Hematopoietic multipotent progenitor cell (in vitro differentiated cells): ENCODE measurements around the gene MCL1. TPM values are rescaled to one million over a fixed set of nuclear protein-coding genes. Genes with fewer than 3 reads are reported as not detected.

ENCODE experiments used
- DNase-seq, 3 donors: peaks; one replicate each; pipeline ENCODE4 v3.0.0-alpha.2; 2011 to 2015; ENCODE audit warnings: low read depth in 2 of 3, low spot score in 2 of 3
- total RNA-seq: library from RNA; depleted of rRNA; stranded (reverse); fragments of >200 nt; gene quantifications from one replicate; pipeline ENCODE4 v1.2.3, GENCODE V29; 2012

MCL1 gene
- total RNA-seq, 1 donor, result 395 TPM

- no peak for DNase-seq
Measured at GRCh38 chr1:150558761-150559655, 20.4 kb downstream of the MCL1 start.

GRCh38 chr1:150558303-150558704 is 21.1 kb downstream of the MCL1 start:
- no peak for DNase-seq

GRCh38 chr1:150557813-150558212 is 21.6 kb downstream of the MCL1 start:
- no peak for DNase-seq

GRCh38 chr1:150557065-150557600 is 22.3 kb downstream of the MCL1 start:
- DNase-seq, result no peak

- DNase-seq, result no peak
Measured at GRCh38 chr1:150555971-150556865, 23.2 kb downstream of the MCL1 start.

- DNase-seq, result no peak
Measured at GRCh38 chr1:150555198-150555970, 24.0 kb downstream of the MCL1 start.

GRCh38 chr1:150554086-150554452 is 25.3 kb downstream of the MCL1 start:
- DNase-seq, result no peak

GRCh38 chr1:150553392-150554085 is 25.9 kb downstream of the MCL1 start:
- DNase-seq, result no peak

GRCh38 chr1:150552911-150553289 is 26.5 kb downstream of the MCL1 start:
- DNase-seq, result no peak

- peak in 2 of 3 donors; percentile 87 to 88 for DNase-seq
Measured at GRCh38 chr1:150552128-150552910, 27.1 kb downstream of the MCL1 start.

GRCh38 chr1:150551784-150552127 is 27.7 kb downstream of the MCL1 start:
- DNase-seq, result no peak

- peak in 1 of 3 donors; percentile 46 for DNase-seq
Measured at GRCh38 chr1:150551051-150551783, 28.2 kb downstream of the MCL1 start.

- DNase-seq, result no peak
Measured at GRCh38 chr1:150550222-150551050, 29.0 kb downstream of the MCL1 start.

GRCh38 chr1:150549496-150550221 is 29.8 kb downstream of the MCL1 start:
- DNase-seq, result no peak

- DNase-seq, result peak in 2 of 3 donors; percentile 46 to 48
Measured at GRCh38 chr1:150548632-150549495, 30.5 kb downstream of the MCL1 start, which contains the start of gene ADAMTSL4. Gene ADAMTSL4, plus strand, starts transcription at chr1:150549408. Its CDS starts 2,881 bp downstream, at chr1:150552289.

GRCh38 chr1:150548324-150548631 is 31.1 kb downstream of the MCL1 start:
- DNase-seq, result no peak
